AG09309 (cell line): ENCODE data around the gene OPRM1.

Experiments used
- DNase-seq: peaks from one replicate; pipeline ENCODE4 v3.0.0-alpha.2; 2010; ENCODE audit warnings: low read depth
- H3K4me3 ChIP-seq: 2 replicates; pipeline ENCODE4 v1.5.1; 2011; ENCODE audit warnings: mild to moderate bottlenecking, low read depth, low read length, moderate library complexity; ENCODE audit not compliant: control insufficient read depth
- TF ChIP-seq, protein P1 (sequence below): IDR thresholded peaks from 2 replicates; pipeline ENCODE4 v1.5.1; 2011; ENCODE audit warnings: mild to moderate bottlenecking, low read depth, low read length, inconsistent platforms; ENCODE audit not compliant: insufficient read depth, control insufficient read depth; ENCODE audit errors: missing control alignments

Gene OPRM1

GRCh38 chr6:154002894-154003293 is 36.1 kb upstream of the OPRM1 start:
- DNase-seq: no peak
- TF ChIP-seq, protein P1, sequence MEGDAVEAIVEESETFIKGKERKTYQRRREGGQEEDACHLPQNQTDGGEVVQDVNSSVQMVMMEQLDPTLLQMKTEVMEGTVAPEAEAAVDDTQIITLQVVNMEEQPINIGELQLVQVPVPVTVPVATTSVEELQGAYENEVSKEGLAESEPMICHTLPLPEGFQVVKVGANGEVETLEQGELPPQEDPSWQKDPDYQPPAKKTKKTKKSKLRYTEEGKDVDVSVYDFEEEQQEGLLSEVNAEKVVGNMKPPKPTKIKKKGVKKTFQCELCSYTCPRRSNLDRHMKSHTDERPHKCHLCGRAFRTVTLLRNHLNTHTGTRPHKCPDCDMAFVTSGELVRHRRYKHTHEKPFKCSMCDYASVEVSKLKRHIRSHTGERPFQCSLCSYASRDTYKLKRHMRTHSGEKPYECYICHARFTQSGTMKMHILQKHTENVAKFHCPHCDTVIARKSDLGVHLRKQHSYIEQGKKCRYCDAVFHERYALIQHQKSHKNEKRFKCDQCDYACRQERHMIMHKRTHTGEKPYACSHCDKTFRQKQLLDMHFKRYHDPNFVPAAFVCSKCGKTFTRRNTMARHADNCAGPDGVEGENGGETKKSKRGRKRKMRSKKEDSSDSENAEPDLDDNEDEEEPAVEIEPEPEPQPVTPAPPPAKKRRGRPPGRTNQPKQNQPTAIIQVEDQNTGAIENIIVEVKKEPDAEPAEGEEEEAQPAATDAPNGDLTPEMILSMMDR: no peak
- no peak overlapping the region for H3K4me3 ChIP-seq

- H3K4me3 ChIP-seq: no peak overlapping the region
- TF ChIP-seq, protein P1: no peak
- no peak for DNase-seq
Observed at GRCh38 chr6:154010371-154010770, 28.7 kb upstream of the OPRM1 start.

DNA sequence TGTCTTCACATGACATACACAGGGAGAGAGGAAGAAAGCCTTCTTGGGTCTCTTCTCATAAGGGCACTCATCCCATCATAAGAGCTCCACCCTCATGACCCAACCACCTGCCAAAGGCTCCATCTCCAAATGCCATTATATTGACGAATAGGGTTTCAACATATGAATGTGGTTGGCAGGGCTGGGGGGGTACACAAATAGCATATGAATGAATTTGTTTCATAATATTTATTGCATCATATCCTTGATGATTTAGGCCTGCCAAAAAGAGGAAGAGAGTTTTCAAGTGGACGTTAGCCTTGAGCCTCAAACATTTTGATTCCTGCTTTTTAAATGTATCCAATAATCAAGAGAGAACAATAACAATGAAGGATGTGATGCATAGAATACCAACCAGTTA is 26.2 kb upstream of the OPRM1 start:
- TF ChIP-seq, protein P1: no peak
- no peak overlapping the region for H3K4me3 ChIP-seq
- no peak for DNase-seq

GRCh38 chr6:154017786-154018185 is 21.3 kb upstream of the OPRM1 start:
- H3K4me3 ChIP-seq: no peak overlapping the region
- TF ChIP-seq, protein P1: no peak
- no peak for DNase-seq

DNA sequence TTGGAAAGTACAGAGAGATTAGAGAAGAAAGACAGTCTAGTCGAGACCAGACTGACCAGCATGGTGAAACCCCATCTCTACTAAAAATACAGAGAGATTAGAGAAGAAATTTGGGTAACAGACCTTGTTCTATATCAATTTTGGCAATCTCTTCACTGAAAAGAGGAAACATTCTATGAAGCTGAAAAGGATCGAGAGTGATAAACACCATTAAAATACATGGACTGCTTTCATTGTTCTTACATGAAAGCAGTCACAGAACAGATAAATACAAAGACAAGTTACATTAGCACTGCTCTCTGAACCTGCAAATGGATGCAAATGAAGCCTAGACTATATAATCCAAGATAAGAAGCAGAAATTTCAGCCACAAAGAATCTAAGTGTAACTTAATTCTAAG is 8.4 kb upstream of the OPRM1 start:
- DNase-seq: no peak
- H3K4me3 ChIP-seq: no peak overlapping the region
- TF ChIP-seq, protein P1: no peak

DNA sequence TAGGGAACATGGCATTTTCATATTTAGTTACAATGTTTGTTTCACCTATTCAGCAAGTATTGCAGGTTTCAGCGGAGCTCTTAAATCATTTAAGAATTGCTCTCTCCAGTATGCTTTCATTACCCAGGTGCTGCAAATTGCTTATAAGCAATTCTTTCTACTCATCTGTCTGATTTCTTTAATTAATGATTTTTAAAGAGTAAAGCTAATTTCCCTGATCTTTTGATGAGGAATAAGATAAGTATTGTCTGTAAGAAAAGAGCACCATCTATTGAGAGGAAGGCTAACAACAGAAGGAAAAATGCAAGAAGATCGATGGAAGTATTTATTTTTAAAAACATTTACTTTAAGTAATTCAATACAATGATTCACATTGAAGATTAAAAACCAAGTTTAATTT is 2.0 kb downstream of the OPRM1 start:
- TF ChIP-seq, protein P1: no peak
- DNase-seq: no peak
- H3K4me3 ChIP-seq: no peak overlapping the region

- H3K4me3 ChIP-seq: no peak overlapping the region
- TF ChIP-seq, protein P1: no peak
- DNase-seq: no peak
Observed at GRCh38 chr6:154053141-154053540, 14.1 kb downstream of the OPRM1 start.
